DMS153 (cell line): ENCODE results near the gene STK32C.
A peak's percentile ranks its signal among the peaks of the same experiment; 100 is the strongest.
"Not testable (repeated sequence)": the region's sequence is repeated elsewhere in the genome, so short reads cannot be mapped to it uniquely, and the experiment has no call there.

Experiments
- DNase-seq: peaks from one replicate; lab custom pipeline; 2025; lab: John Stamatoyannopoulos, UW

STK32C gene

GRCh38 chr10:132168571-132169030 lies 139.1 kb downstream of the STK32C start:
- no peak for DNase-seq

GRCh38 chr10:132167976-132168375 lies 139.8 kb downstream of the STK32C start:
- no peak for DNase-seq

GRCh38 chr10:132167041-132167674 lies 140.6 kb downstream of the STK32C start:
- DNase-seq = no peak

GRCh38 chr10:132166216-132166950 lies 141.4 kb downstream of the STK32C start:
- DNase-seq = no peak

GRCh38 chr10:132165416-132165980 lies 142.3 kb downstream of the STK32C start:
- DNase-seq = no peak

- no peak for DNase-seq
Measured at GRCh38 chr10:132164761-132165278, 142.9 kb downstream of the STK32C start.

GRCh38 chr10:132163826-132164515 lies 143.8 kb downstream of the STK32C start:
- DNase-seq = no peak

- peak; percentile 97 for DNase-seq
Measured at GRCh38 chr10:132163278-132163765, 144.4 kb downstream of the STK32C start.

- DNase-seq = peak; percentile 62
Measured at GRCh38 chr10:132162590-132163277, 145.0 kb downstream of the STK32C start.

GRCh38 chr10:132162021-132162531 lies 145.7 kb downstream of the STK32C start:
- peak; percentile 58 for DNase-seq

- DNase-seq = not testable (repeated sequence)
Measured at GRCh38 chr10:132160834-132161622, 146.7 kb downstream of the STK32C start.

GRCh38 chr10:132160231-132160630 lies 147.5 kb downstream of the STK32C start:
- DNase-seq = not testable (repeated sequence)

GRCh38 chr10:132159302-132160230 lies 148.2 kb downstream of the STK32C start:
- DNase-seq = peak; percentile 49

GRCh38 chr10:132158823-132159222 lies 148.9 kb downstream of the STK32C start:
- DNase-seq = no peak

- peak; percentile 42 for DNase-seq
Measured at GRCh38 chr10:132158122-132158741, 149.5 kb downstream of the STK32C start.
